ENCODE measurements around the gene CLSTN2.

GRCh38 chr3:140501061-140501769, 566.2 kb downstream of the CLSTN2 start:
- TF ChIP-seq POLR2A (IDR thresholded peaks at IDR 0.05), result no peak
- TF ChIP-seq CTCF (IDR thresholded peaks at IDR 0.05), result no peak
